Subcutaneous adipose tissue (tissue), 4 donors: ENCODE data around the gene BCO2. TPM values are rescaled to one million over a fixed set of nuclear protein-coding genes. Genes with fewer than 3 reads are reported as not detected.

Experiments used
- total RNA-seq, 4 donors: library from RNA; depleted of rRNA; stranded (reverse); fragments of >200 nt; gene quantifications; one replicate each; pipeline ENCODE4 v1.1.0, GENCODE V29; 2016
- TF ChIP-seq, protein P1 (sequence below): fragments of 450-650 bp; IDR thresholded peaks from one replicate; pipeline ENCODE4 v1.5.1; 2016; ENCODE audit warnings: low read depth, mild to moderate bottlenecking, control low read depth, antibody characterized with exemption, moderate library complexity

Gene BCO2
- total RNA-seq, 4 donors from 2014 or later, result 2.1 to 6.4 (median 4.1) TPM

- TF ChIP-seq, protein P1, sequence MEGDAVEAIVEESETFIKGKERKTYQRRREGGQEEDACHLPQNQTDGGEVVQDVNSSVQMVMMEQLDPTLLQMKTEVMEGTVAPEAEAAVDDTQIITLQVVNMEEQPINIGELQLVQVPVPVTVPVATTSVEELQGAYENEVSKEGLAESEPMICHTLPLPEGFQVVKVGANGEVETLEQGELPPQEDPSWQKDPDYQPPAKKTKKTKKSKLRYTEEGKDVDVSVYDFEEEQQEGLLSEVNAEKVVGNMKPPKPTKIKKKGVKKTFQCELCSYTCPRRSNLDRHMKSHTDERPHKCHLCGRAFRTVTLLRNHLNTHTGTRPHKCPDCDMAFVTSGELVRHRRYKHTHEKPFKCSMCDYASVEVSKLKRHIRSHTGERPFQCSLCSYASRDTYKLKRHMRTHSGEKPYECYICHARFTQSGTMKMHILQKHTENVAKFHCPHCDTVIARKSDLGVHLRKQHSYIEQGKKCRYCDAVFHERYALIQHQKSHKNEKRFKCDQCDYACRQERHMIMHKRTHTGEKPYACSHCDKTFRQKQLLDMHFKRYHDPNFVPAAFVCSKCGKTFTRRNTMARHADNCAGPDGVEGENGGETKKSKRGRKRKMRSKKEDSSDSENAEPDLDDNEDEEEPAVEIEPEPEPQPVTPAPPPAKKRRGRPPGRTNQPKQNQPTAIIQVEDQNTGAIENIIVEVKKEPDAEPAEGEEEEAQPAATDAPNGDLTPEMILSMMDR, result no peak
Measured at GRCh38 chr11:112211536-112211935, 36.2 kb downstream of the BCO2 start.

DNA sequence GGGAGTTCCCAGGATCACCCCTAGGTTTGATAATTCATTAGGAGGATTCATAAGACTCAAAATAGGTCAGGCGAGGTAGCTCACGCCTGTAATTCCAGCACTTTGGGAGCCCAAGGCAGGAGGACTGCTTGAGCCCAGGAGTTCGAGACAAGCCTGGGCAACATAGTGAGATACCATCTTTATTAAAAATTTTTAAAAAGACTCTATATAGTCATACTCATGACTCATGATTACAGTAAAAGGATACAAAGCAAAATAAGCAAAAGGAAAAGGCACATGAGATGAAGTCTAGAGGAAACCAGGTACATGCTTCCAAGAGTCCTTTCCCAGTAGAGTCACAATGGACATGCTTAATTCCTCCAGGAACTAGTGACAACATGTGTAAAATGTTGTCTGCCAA is 37.0 kb downstream of the BCO2 start:
- TF ChIP-seq, protein P1, result no peak

- TF ChIP-seq, protein P1, result no peak
Measured at GRCh38 chr11:112212710-112213109, 37.4 kb downstream of the BCO2 start.

- TF ChIP-seq, protein P1, result no peak
Measured at GRCh38 chr11:112213753-112214152, 38.4 kb downstream of the BCO2 start.

GRCh38 chr11:112215621-112216020 is 40.3 kb downstream of the BCO2 start:
- TF ChIP-seq, protein P1, result no peak

- TF ChIP-seq, protein P1, result no peak
Measured at GRCh38 chr11:112216561-112217105, 41.3 kb downstream of the BCO2 start.

DNA sequence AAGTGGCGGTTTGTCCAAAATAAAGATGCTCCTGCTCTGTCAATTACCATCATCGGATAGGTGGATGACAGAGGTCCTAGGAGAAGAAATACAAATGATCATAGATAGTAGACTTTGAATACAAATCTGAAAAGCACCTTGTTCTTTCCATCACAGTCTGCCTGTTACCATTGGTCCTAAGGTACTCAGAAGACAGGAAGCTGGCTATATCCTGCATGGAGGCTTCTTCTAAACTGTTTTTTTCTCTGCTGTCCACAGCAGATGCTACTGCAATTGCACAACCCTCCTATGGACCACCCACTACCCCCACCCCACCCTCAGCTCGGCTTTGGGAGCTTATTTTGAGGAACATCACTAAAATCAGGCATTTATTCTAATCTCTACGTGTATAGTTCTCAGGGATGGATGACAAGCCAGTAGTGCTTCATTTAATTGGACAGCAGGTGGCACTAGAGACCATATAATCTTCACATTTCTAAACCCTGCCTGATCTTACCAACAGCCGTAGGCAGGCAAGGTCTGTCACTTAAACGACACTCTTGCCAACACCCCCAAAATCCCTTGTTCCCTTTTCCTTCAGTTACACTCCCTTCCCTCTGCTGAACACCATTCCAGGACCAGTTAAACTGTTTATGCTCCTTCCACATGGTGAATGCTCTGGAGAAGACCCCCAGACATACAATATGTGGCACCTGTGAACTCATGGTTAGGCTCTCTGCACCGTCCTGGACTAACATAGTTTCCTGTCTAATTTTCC is 44.3 kb downstream of the BCO2 start:
- TF ChIP-seq, protein P1, result no peak
